C1 segment of cervical spinal cord (tissue), 14 donors: Measurements from ENCODE around the gene ABCB1.
"Not testable (repeated sequence)": the region's sequence is repeated elsewhere in the genome, so short reads cannot be mapped to it uniquely, and the experiment has no call there.

ENCODE experiments used
- DNase-seq, 14 donors: peaks; one replicate each; lab custom pipeline; 2025; lab: John Stamatoyannopoulos, UW

Gene ABCB1

GRCh38 chr7:87575521-87575920, 25.2 kb downstream of the ABCB1 start:
- no peak for DNase-seq

- no peak for DNase-seq
These were observed 26.1 kb downstream of the ABCB1 start for GRCh38 chr7:87574630-87575029.

GRCh38 chr7:87572513-87572912, 28.2 kb downstream of the ABCB1 start:
- not testable (repeated sequence) for DNase-seq

- no peak for DNase-seq
These were observed 30.5 kb downstream of the ABCB1 start for GRCh38 chr7:87570178-87570577.

- no peak for DNase-seq
These were observed 33.6 kb downstream of the ABCB1 start for GRCh38 chr7:87567052-87567451.

GRCh38 chr7:87566311-87566900, 34.3 kb downstream of the ABCB1 start:
- DNase-seq, result no peak

GRCh38 chr7:87565877-87566276, 34.8 kb downstream of the ABCB1 start:
- DNase-seq, result no peak

GRCh38 chr7:87564296-87564963, 36.3 kb downstream of the ABCB1 start:
- no peak for DNase-seq

- DNase-seq, result no peak
These were observed 39.0 kb downstream of the ABCB1 start for GRCh38 chr7:87561702-87562101.

GRCh38 chr7:87561102-87561501, 39.6 kb downstream of the ABCB1 start:
- no peak for DNase-seq

GRCh38 chr7:87552351-87552900, 48.3 kb downstream of the ABCB1 start:
- DNase-seq, result no peak

GRCh38 chr7:87548123-87548919, 52.4 kb downstream of the ABCB1 start:
- DNase-seq, result no peak

GRCh38 chr7:87545760-87546159, 54.9 kb downstream of the ABCB1 start:
- no peak for DNase-seq

- DNase-seq, result no peak
These were observed 57.1 kb downstream of the ABCB1 start for GRCh38 chr7:87543623-87544022.

GRCh38 chr7:87541648-87542047, 59.0 kb downstream of the ABCB1 start:
- no peak for DNase-seq

GRCh38 chr7:87538052-87538451, 62.6 kb downstream of the ABCB1 start:
- DNase-seq, result no peak

- DNase-seq, result no peak
These were observed 66.6 kb downstream of the ABCB1 start for GRCh38 chr7:87534072-87534471.

- no peak for DNase-seq
These were observed 70.6 kb downstream of the ABCB1 start for GRCh38 chr7:87530126-87530525.

GRCh38 chr7:87528730-87529129, 72.0 kb downstream of the ABCB1 start:
- DNase-seq, result no peak

- DNase-seq, result no peak
These were observed 81.9 kb downstream of the ABCB1 start for GRCh38 chr7:87518735-87519134.

- no peak for DNase-seq
These were observed 82.8 kb downstream of the ABCB1 start for GRCh38 chr7:87517891-87518290.

- DNase-seq, result no peak
These were observed 83.4 kb downstream of the ABCB1 start for GRCh38 chr7:87517136-87517815.
